GM12878 (cell line): ENCODE results near the gene SLC24A4. TPM values are rescaled to one million over a fixed set of nuclear protein-coding genes. Genes with fewer than 3 reads are reported as not detected.
A peak's percentile ranks its signal among the peaks of the same experiment; 100 is the strongest.

Experiments used
- BMI1 ChIP-seq: fragments of 450-650 bp; IDR thresholded peaks from 2 replicates; pipeline ENCODE4 v1.6.1; 2016; ENCODE audit warnings: mild to moderate bottlenecking, moderate library complexity, borderline replicate concordance
- CBFB ChIP-seq: IDR thresholded peaks from 2 replicates; pipeline ENCODE4 v1.6.1; 2016; ENCODE audit warnings: antibody characterized with exemption, low read depth
- CHD4 ChIP-seq: fragments of 200-600 bp; sonication (generic); IDR thresholded peaks from 2 replicates; pipeline ENCODE4 v1.6.1; 2016; ENCODE audit warnings: mild to moderate bottlenecking
- FOXK2 ChIP-seq: fragments of 450-650 bp; IDR thresholded peaks from 2 replicates; pipeline ENCODE4 v1.6.1; 2017; ENCODE audit warnings: mild to moderate bottlenecking, moderate library complexity
- FOXM1 ChIP-seq: IDR thresholded peaks from 2 replicates; pipeline ENCODE4 v1.6.1; 2012; ENCODE audit warnings: low read depth, mild to moderate bottlenecking, inconsistent platforms, low read length, moderate library complexity
- HDAC2 ChIP-seq: fragments of 200-600 bp; sonication (generic); IDR thresholded peaks from 2 replicates; pipeline ENCODE4 v1.6.1; 2017
- NFYB ChIP-seq: IDR thresholded peaks from 2 replicates; pipeline ENCODE4 v1.6.1; 2011; ENCODE audit warnings: low read depth, mild to moderate bottlenecking, low read length, improper control_type of control experiment, moderate library complexity; ENCODE audit not compliant: insufficient read depth
- PAX5 ChIP-seq: IDR thresholded peaks from 2 replicates; pipeline ENCODE4 v1.6.1; 2011; ENCODE audit warnings: low read depth, low read length, borderline replicate concordance
- PBX3 ChIP-seq: IDR thresholded peaks from 2 replicates; pipeline ENCODE4 v1.6.1; 2011; ENCODE audit warnings: mild to moderate bottlenecking, low read depth, low read length, moderate library complexity; ENCODE audit not compliant: insufficient replicate concordance
- POU2F2 ChIP-seq: IDR thresholded peaks from 3 replicates; pipeline ENCODE4 v1.6.1; 2011; ENCODE audit warnings: low read depth, mild to moderate bottlenecking, low read length, borderline replicate concordance
- PRDM15 ChIP-seq: fragments of 450-650 bp; formaldehyde crosslinking; IDR thresholded peaks from 2 replicates; pipeline ENCODE4 v1.4.0; 2020; ENCODE audit warnings: mild to moderate bottlenecking, moderate library complexity
- RAD21 ChIP-seq: IDR thresholded peaks from 2 replicates; pipeline ENCODE4 v1.6.1; 2011; ENCODE audit warnings: mild to moderate bottlenecking, low read depth, low read length, moderate library complexity; ENCODE audit not compliant: insufficient read depth
- SMAD5 ChIP-seq: IDR thresholded peaks from 2 replicates; pipeline ENCODE4 v1.6.1; 2016; ENCODE audit warnings: antibody characterized with exemption, low read depth
- TCF12 ChIP-seq: IDR thresholded peaks from 2 replicates; pipeline ENCODE4 v1.6.1; 2011; ENCODE audit warnings: low read depth, mild to moderate bottlenecking, low read length
- TCF3 ChIP-seq: IDR thresholded peaks from 2 replicates; pipeline ENCODE4 v1.6.1; 2012; ENCODE audit warnings: low read depth, mild to moderate bottlenecking, low read length, borderline replicate concordance; ENCODE audit not compliant: insufficient read depth
- USF2 ChIP-seq: IDR thresholded peaks from 2 replicates; pipeline ENCODE4 v1.6.1; 2011; ENCODE audit warnings: low read depth, low read length, improper control_type of control experiment, borderline replicate concordance
- WRNIP1 ChIP-seq: IDR thresholded peaks from 2 replicates; pipeline ENCODE4 v1.6.1; 2011; ENCODE audit warnings: low read depth, low read length, improper control_type of control experiment, borderline replicate concordance
- ZNF274 ChIP-seq: IDR thresholded peaks from one replicate; pipeline ENCODE4 v1.8.0; 2011; ENCODE audit not compliant: insufficient read length, insufficient read depth
- ZSCAN29 ChIP-seq: fragments of 450-650 bp; IDR thresholded peaks from 2 replicates; pipeline ENCODE4 v1.6.1; 2017; ENCODE audit warnings: mild to moderate bottlenecking, moderate library complexity
- polyA plus RNA-seq, 11 experiments: library from polyadenylated mRNA; depleted of rRNA in 4 of 11; unstranded in 6 of 11; stranded (reverse) in 5 of 11; fragments of >200 nt; fragmentation: Nextera tagmentation in 4 of 11; fragmentation: Illumina TruSeq in 1 of 11; extraction: Ambion mirVana in 4 of 11; extraction: Trizol in 1 of 11; gene quantifications; 1 replicate in 1 of 11; 2 replicates in 10 of 11; pipeline versions ENCODE4 v1.2.1 to v1.2.3, GENCODE V29; 2011 to 2016; ENCODE audit warnings: inconsistent platforms in 2 of 11, missing spikeins in 2 of 11, low read depth in 1 of 11
- total RNA-seq, 4 experiments: library from RNA; depleted of rRNA in 3 of 4; stranded (reverse); fragments of >200 nt in 3 of 4; fragmentation: Illumina TruSeq in 1 of 4; extraction: Trizol in 1 of 4; gene quantifications; 2 replicates each; pipeline versions ENCODE4 v1.2.1 to v1.2.3, GENCODE V29; 2013 to 2021
- TF ChIP-seq, protein P1 (sequence below): fragments of 150-350 bp; IDR thresholded peaks from 2 replicates; pipeline ENCODE4 v1.6.1; 2014; ENCODE audit warnings: mild to moderate bottlenecking, low read depth, low read length
- TF ChIP-seq, protein P2 (sequence below): IDR thresholded peaks from 2 replicates; pipeline ENCODE4 v1.6.1; 2011; ENCODE audit warnings: borderline replicate concordance, low read depth, mild to moderate bottlenecking, moderate library complexity, low read length; ENCODE audit not compliant: insufficient read depth, poor library complexity, severe bottlenecking

SLC24A4 gene
- total and polyA plus RNA-seq, 10 of the 15 experiments (the other 5 are each of a cell fraction or from before 2014, with no cell fraction given) = under 0.01 to 0.46 (median 0.04) TPM; not detected in 5

DNA sequence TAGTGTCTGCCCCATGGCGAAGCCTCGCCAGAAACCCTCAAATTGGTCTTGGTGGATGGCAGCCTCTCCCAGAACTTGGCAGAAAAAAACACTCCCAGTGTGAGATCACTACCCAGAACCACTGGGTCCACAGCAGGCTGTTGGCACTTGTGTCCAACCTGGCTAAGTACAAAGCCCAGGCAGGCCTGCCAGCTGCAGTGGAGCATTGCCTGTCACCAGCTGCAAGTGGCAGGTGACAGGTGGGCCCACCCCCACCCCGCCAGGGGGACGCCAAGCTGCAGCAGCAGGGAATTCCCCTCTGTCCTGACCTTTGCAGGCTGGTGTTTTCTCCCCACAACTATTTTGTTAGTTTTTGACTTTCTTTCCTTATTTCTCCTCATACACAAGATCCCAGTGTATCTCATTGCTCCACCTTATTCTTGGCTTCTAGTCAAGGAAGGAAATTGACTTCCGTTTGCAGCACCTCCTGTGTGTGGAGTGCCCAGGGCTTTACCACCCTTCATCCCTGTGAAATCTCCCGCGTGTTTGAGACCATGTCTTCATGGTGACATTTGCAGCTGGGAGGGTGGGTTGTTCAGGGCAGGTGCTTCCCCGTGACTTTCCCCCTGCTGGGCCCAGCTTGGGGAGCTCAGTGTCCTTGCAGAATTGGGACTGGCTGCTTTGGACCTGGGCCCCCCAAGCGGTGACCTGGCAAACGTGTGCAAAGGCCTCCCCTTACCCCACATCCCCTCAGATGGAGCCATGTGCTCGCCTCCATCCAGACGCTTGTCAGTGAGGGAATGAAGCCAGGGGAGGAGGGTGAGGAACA lies 116.8 kb downstream of the SLC24A4 start (continued):
- TF ChIP-seq PRDM15 (CRISPR knock-in tag) (no peak), ZNF274 (no peak), ZSCAN29 (no peak), CHD4 (no peak), FOXM1 (no peak), BMI1 (no peak), PBX3 (no peak), USF2 (no peak), CBFB (no peak), SMAD5 (no peak), WRNIP1 (no peak), TCF12 (peak; percentile 98), HDAC2 (no peak), POU2F2 (no peak), NFYB (no peak), FOXK2 (no peak), TCF3 (peak; percentile 97), RAD21 (no peak), PAX5 (peak; percentile 33; the same call in 1 of the 2 replicates)
- TF ChIP-seq, protein P1, sequence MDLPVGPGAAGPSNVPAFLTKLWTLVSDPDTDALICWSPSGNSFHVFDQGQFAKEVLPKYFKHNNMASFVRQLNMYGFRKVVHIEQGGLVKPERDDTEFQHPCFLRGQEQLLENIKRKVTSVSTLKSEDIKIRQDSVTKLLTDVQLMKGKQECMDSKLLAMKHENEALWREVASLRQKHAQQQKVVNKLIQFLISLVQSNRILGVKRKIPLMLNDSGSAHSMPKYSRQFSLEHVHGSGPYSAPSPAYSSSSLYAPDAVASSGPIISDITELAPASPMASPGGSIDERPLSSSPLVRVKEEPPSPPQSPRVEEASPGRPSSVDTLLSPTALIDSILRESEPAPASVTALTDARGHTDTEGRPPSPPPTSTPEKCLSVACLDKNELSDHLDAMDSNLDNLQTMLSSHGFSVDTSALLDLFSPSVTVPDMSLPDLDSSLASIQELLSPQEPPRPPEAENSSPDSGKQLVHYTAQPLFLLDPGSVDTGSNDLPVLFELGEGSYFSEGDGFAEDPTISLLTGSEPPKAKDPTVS = no peak
- TF ChIP-seq, protein P2, sequence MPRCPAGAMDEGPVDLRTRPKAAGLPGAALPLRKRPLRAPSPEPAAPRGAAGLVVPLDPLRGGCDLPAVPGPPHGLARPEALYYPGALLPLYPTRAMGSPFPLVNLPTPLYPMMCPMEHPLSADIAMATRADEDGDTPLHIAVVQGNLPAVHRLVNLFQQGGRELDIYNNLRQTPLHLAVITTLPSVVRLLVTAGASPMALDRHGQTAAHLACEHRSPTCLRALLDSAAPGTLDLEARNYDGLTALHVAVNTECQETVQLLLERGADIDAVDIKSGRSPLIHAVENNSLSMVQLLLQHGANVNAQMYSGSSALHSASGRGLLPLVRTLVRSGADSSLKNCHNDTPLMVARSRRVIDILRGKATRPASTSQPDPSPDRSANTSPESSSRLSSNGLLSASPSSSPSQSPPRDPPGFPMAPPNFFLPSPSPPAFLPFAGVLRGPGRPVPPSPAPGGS = no peak
